MCF 10A (cell line): ENCODE data around the gene MAML2. TPM values are rescaled to one million over a fixed set of nuclear protein-coding genes. Genes with fewer than 3 reads are reported as not detected.

Source experiments
- BruUV-seq: library from RNA; stranded (reverse); fragments of 400-500 nt; replicated peaks from 2 replicates; lab custom pipeline; 2021; lab: Mats Ljungman, UMichigan
- CTCF ChIA-PET: fragments of 300-600 bp; sonication (Branson Sonifier 250); formaldehyde crosslinking; extraction: SDS; loops from one replicate; lab custom pipeline; 2021; ENCODE audit warnings: antibody characterized with exemption, inconsistent platforms; lab: Yijun Ruan, JAX
- POLR2A ChIA-PET: fragments of 300-600, 350-650 bp; sonication (Branson Sonifier 250); formaldehyde crosslinking; extraction: SDS; loops from one replicate; lab custom pipeline; 2020; ENCODE audit warnings: antibody characterized with exemption, inconsistent platforms; lab: Yijun Ruan, JAX
- DNase-seq: peaks from one replicate; pipeline ENCODE4 v3.0.0-alpha.2; 2018; ENCODE audit not compliant: unreplicated experiment
- H3K27ac Mint-ChIP-seq: one replicate; pipeline ENCODE4 v1.8.0; 2022; ENCODE audit warnings: mild to moderate bottlenecking, low read depth, mixed read lengths; ENCODE audit not compliant: unreplicated experiment
- H3K27me3 Mint-ChIP-seq: one replicate; pipeline ENCODE4 v1.8.0; 2022; ENCODE audit warnings: mixed read lengths; ENCODE audit not compliant: insufficient read depth, unreplicated experiment
- H3K36me3 Mint-ChIP-seq: one replicate; pipeline ENCODE4 v1.8.0; 2022; ENCODE audit warnings: mild to moderate bottlenecking, moderate library complexity, mixed read lengths; ENCODE audit not compliant: insufficient read depth, unreplicated experiment
- H3K4me1 Mint-ChIP-seq: one replicate; pipeline ENCODE4 v1.8.0; 2022; ENCODE audit warnings: mixed read lengths; ENCODE audit not compliant: insufficient read depth, unreplicated experiment
- H3K4me3 Mint-ChIP-seq: one replicate; pipeline ENCODE4 v1.8.0; 2022; ENCODE audit warnings: mild to moderate bottlenecking, moderate library complexity, mixed read lengths; ENCODE audit not compliant: unreplicated experiment
- H3K9me3 Mint-ChIP-seq: one replicate; pipeline ENCODE4 v1.8.0; 2022; ENCODE audit warnings: mixed read lengths; ENCODE audit not compliant: unreplicated experiment
- CTCF ChIP-seq: fragments of 200-600 bp; IDR thresholded peaks from one replicate; pipeline ENCODE4 v1.8.0; 2022; ENCODE audit warnings: antibody characterized with exemption, mild to moderate bottlenecking; ENCODE audit not compliant: unreplicated experiment
- intact Hi-C: fragments of 100-400 bp; cut with micrococcal nuclease; formaldehyde crosslinking; loops from 2 replicates; pipeline ENCODE4 v1.14.1; 2022
- total RNA-seq: library from RNA; stranded (reverse); gene quantifications from 2 replicates; pipeline ENCODE4 v1.2.3, GENCODE V29; 2022

MAML2 gene
- total RNA-seq, 1 experiment from 2014 or later, result 8.6 TPM

- H3K4me1 Mint-ChIP-seq, result peaks cover 5% of the 10 kb centered on the region
- H3K27me3 Mint-ChIP-seq, result no peaks in the 10 kb centered on the region
- H3K4me3 Mint-ChIP-seq, result no peak overlapping the region
- no peaks in the 10 kb centered on the region for H3K9me3 Mint-ChIP-seq
- no peaks in the 10 kb centered on the region for H3K36me3 Mint-ChIP-seq
- H3K27ac Mint-ChIP-seq, result no peak overlapping the region
- DNase-seq, result no peak
- POLR2A ChIA-PET, result no interaction called here
- CTCF ChIA-PET, result interaction anchor here (1.2 kb wide), 1 partner anchor 32 kb away, joined by 5 read pairs; no protein-coding TSS in a partner anchor
- no TSS peak for BruUV-seq
- intact Hi-C loops, result no loop called here
- TF ChIP-seq CTCF, result no peak
These were observed 268.3 kb downstream of the MAML2 start for GRCh38 chr11:96074551-96075310.

- no peak for TF ChIP-seq CTCF
- intact Hi-C loops, result no loop called here
- no TSS peak for BruUV-seq
- no peaks in the 10 kb centered on the region for H3K27me3 Mint-ChIP-seq
- no peak overlapping the region for H3K4me3 Mint-ChIP-seq
- CTCF ChIA-PET, result interaction anchor here (1.6 kb wide), 1 partner anchor 269 kb away, joined by 4 read pairs; the partner anchor contains the start of gene MAML2
- H3K4me1 Mint-ChIP-seq, result peaks cover 5% of the 10 kb centered on the region
- H3K9me3 Mint-ChIP-seq, result no peaks in the 10 kb centered on the region
- H3K27ac Mint-ChIP-seq, result no peak overlapping the region
- no peaks in the 10 kb centered on the region for H3K36me3 Mint-ChIP-seq
- no peak for DNase-seq
- POLR2A ChIA-PET, result no interaction called here
These were observed 269.5 kb downstream of the MAML2 start for GRCh38 chr11:96073536-96073935.

- H3K9me3 Mint-ChIP-seq, result no peaks in the 10 kb centered on the region
- peaks cover 5% of the 10 kb centered on the region for H3K4me1 Mint-ChIP-seq
- H3K4me3 Mint-ChIP-seq, result no peak overlapping the region
- POLR2A ChIA-PET, result interaction anchor here (1.0 kb wide), 1 partner anchor 30 kb away, joined by 5 read pairs; no protein-coding TSS in a partner anchor
- no peak for TF ChIP-seq CTCF
- intact Hi-C loops, result no loop called here
- H3K27me3 Mint-ChIP-seq, result no peaks in the 10 kb centered on the region
- no peak overlapping the region for H3K27ac Mint-ChIP-seq
- DNase-seq, result no peak
- no peaks in the 10 kb centered on the region for H3K36me3 Mint-ChIP-seq
- CTCF ChIA-PET, result interaction anchor here (0.6 to 1.6 kb wide), 4 partner anchors 17 to 322 kb away, joined by 3 to 4 read pairs (median 4); partner anchors contain the start of gene MAML2
- no TSS peak for BruUV-seq
These were observed 270.4 kb downstream of the MAML2 start for GRCh38 chr11:96072592-96072991.

GRCh38 chr11:96070453-96070852, 272.5 kb downstream of the MAML2 start:
- TF ChIP-seq CTCF, result no peak
- Mint-ChIP-seq H3K9me3 (no peaks in the 10 kb centered on the region), H3K4me3 (no peak overlapping the region), H3K36me3 (no peaks in the 10 kb centered on the region), H3K4me1 (peaks cover 3% of the 10 kb centered on the region), H3K27ac (no peak overlapping the region), H3K27me3 (no peaks in the 10 kb centered on the region)
- ChIA-PET CTCF (interaction anchor here (0.5 to 2.0 kb wide), 8 partner anchors 8 to 963 kb away, joined by 3 to 12 read pairs (median 3); partner anchors contain the start of gene MAML2), POLR2A (interaction anchor here (0.6 to 1.1 kb wide), 2 partner anchors 11 to 173 kb away, joined by 3 read pairs; no protein-coding TSS in a partner anchor)
- intact Hi-C loops, result no loop called here
- DNase-seq, result no peak
- BruUV-seq, result no TSS peak
